HG02798 (cell line): Measurements from ENCODE around the gene KIRREL3.

Source experiments
- ATAC-seq: cut with Tn5 transposase; IDR thresholded peaks from one replicate; pipeline ENCODE4 v1.9.1; 2021; ENCODE audit warnings: mild to moderate bottlenecking; ENCODE audit not compliant: unreplicated experiment, poor library complexity

KIRREL3 gene

DNA sequence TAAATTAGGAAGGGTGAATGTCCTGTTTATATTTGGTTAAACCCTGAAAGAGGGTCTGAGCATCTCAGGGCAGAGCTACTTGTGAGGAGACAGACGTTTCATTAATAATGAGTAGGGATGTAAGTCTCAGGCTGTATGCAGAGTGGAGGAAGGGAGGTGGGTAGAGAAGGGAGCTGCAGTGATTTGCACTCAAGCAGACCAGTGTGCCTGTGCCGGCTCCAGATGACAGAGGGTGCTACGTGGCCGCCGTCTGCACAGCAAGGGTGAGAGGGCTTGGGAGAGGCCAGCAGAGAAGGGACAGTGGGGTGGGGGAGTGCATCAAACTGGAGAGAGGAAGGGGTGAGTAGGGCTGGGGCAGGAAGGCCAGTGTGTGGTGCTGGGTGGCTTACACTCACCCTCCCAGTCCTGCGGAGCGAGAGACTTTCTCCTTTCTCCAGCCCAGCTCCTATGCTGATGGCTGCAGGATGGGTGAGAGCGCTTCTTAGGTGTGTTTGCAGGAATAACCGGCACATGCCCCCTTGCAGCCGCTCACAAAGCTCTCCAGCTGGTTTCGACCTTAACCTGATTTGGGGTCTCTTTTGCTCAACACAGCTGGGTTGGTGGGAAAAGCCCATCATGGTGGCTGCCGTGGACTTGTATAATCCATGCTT is 514.5 kb downstream of the KIRREL3 start:
- ATAC-seq: no peak

DNA sequence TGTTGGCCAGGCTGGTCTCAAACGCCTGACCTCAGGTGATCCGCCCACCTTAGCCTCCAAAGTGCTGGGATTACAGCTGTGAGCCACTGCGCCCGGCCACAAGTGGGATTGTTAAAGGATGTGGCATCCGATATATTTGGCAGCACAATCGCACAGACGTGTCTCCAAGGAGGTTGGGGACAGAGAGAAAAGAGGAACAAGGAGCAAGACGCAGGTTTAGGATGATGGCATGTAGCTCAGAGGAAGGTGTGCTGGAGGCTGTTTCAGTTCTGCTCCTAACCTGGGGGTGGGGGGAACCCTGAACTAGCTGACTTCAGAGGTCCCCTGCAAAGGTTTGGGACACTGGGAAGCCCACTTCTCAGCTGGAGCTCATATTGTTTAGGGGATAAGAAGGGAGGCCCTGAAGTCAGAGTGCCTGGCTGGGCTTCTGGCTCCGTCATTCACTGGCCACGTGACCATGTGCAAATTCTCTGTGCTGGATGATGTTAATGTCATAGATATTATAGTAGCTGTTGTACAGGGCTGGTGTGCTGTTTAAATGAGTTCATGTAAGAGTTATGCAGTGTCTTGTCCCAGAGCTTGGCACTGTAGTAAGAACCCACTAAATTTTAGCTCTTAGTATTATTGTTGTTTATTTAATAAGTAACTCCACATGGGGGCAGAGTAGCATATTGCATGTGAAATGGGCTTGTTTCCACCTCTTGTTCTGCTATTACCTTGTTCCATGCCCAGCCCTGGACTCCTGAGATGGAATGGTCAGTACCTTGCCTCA is 515.4 kb downstream of the KIRREL3 start:
- ATAC-seq: peak; percentile 63

DNA sequence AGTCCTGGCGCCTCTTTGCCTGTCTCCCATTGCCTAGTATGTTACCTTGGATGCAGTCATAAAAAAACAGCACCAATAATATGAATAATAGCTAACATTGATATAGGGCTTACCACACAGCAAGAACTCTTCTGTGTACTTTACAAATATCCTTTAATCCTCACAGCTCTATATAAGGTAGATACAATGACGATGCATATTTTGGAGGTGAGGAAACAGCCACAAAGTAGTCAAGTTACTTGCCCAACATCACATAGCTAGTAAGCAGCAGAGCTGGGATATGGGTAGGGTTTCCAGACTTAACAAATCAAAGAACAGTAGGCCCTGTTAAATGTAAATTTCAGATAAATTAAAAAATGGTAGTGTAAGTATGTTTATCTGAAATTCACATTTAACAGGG is 516.3 kb downstream of the KIRREL3 start:
- no peak for ATAC-seq

DNA sequence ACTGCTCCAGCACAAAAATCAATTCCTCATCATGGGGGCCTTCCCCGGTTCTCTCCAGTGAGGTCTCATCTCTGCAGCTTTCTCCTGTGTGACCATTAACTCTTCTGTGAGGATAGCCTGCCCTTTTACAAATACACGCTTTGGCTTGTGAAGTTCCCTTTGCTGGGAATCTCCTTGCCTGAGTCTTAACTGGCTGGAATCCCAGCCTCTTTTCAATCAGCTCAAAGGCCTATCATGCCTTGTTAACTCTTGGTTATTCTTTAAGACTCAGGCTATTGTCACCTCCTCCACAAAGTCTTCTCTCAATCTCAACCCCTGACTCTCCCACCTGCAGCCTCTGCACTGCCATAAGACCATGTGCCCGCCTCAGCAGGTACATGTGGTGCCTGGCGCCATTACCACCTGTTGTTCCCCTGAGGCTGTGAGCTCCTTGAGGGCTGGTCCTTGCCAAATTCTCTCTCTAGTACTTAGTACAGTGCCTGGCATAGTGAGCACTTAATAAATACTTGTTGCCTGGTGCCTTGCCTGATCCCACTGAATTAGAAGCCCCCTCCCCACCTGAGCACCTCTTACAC is 516.9 kb downstream of the KIRREL3 start:
- no peak for ATAC-seq

DNA sequence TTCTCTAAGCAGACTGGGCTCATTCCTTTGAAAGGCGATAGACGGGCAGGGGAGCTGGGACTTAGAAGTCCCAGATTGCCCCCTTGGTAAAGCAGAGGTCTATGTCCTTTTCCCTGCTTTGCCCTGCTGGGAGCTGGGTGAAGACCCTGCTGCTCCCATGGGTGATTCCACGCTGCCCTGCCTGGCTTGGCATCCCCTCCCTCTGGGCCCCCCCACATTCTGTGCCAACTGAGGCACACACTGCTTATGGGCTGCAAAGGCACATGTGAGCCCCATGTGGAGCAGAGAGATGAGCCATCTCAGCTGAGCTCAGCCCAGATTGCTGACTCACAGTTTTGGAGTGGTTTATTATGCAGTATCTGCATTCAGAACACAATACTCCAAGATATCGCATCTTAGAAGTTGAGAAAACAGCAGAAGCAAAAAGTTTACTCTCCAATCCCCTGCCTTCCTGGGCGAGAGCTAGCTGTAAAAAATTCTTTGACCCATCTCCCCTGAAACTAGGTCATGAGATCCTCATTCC is 517.9 kb downstream of the KIRREL3 start:
- no peak for ATAC-seq

DNA sequence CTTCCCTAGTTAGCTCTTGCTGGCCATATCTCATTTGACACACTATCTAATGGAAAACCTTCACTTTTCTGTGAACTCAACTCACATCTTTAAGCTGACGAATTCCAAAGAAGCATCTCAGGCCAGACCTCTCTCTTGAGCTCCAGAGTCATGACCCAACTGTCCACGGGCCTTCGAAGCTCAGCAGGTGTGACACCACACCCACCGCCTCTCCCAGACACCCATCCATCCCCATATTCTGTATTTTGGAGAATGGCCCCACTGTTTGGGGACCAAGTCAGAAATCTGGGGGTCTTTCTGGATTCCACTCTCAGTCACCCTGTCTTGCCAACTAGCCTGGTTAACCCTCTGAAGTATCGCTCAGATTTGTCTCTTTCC is 519.3 kb downstream of the KIRREL3 start:
- ATAC-seq: no peak

DNA sequence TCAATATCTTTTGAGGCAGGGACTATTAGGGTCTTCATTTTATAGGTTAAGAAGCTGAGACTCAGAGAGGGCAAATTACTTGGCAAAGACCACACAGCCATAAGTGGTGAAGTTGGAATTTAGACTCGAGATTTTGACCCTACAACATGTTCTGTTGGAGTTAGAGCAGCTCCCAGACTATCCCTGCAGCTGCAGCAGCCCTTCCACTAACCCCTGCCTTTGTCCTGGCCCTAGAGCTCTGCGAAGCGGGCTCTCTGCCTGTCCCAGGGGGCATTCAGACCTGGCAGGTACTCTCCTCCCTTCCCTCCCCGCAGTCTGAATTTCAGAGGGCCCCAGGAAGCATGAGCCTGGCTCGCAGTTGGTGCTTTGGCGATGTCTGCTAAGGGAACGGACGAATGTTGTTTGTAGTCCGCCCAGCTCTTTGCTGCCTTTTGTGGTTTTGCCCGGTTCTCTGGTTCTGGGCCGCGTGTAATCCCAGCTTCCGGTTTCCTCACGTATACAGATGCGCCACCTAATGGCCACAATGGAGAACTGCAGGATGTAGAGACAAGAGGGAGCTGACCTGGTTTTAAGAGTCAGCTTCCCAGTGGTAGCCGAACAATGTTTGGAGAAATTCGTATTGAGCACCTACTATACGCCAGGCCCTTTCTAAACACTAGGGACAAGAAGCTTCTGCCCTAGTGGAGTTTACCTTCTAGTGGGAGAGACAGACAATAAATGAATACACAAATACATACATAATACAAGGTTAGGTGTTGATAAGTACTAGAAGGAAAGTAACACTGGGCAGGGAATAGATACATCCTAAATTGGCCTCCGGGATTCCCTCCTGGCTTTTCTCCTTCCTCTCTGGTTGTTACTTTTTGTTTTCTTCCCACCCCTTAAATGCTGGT is 519.9 kb downstream of the KIRREL3 start:
- ATAC-seq: peak; percentile 72

DNA sequence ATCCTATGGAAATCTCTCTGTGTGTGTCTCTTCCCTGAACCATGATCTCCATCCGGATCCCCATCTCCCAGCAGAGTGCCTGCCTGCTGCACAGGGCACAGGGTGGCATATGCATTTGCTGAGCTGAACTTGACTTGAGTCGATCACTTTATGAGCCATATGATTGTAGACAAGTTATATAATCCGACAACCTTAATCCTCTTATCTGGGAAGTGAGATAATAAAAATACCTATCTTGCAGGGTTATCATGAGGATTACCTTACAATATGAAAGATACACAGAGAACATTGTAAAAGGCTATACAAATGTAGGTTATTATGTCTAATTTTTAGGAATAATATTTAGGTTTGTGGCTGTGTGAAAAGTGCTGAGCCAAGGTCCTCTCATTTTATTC is 520.6 kb downstream of the KIRREL3 start:
- ATAC-seq: no peak

DNA sequence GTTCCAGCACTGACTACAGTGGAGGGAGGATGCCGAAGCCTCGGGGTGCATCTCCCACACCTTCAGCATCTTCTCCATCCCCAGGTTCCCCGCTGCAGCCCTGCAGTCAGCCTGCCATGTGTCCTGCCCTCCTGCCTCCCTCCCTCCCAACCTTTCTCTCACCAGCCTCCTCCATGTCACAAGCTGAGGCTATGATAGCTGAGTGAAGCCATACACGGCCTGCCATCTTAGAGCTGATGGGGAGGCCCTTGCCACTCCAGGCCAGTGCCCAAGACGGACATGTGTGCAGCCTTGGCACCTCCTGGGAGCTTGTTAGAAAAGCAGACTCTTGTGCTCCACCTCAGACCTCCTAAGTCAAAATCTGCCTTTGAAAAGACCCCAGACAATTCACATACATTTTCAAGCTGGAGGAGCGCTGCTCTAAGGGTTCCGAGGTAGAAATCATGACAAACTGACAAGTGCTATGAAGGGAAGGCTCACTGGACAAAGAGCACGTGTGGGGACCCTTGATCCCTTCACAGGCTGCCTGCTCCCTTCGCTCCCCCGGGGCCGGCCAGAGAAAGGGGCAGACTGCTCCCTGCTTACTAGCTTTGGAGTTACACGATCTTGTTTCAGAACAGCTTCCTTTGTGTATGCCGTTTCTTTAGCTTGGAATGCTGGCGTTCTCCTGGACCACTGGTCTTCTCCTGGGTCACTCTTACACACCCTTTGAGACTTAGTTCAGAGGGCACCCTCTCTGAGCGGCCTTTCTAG is 521.2 kb downstream of the KIRREL3 start:
- no peak for ATAC-seq

DNA sequence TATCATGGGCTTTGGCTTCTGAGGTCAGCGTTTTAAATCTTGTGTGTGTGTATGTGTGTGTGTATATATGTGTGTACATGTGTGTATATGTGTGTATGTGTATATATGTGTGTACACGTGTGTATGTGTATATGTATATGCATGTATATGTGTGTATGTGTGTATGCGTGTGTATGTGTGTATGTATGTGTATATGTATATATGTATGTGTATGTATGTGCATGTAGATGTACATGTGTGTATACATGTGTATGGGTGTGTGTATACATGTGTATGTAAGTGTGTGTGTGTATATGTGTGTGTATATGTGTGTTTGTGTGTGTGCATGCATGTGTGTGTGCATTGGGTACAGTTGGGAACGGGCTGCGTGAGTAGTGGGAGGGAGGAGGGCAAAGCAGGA is 522.1 kb downstream of the KIRREL3 start:
- ATAC-seq: no peak

DNA sequence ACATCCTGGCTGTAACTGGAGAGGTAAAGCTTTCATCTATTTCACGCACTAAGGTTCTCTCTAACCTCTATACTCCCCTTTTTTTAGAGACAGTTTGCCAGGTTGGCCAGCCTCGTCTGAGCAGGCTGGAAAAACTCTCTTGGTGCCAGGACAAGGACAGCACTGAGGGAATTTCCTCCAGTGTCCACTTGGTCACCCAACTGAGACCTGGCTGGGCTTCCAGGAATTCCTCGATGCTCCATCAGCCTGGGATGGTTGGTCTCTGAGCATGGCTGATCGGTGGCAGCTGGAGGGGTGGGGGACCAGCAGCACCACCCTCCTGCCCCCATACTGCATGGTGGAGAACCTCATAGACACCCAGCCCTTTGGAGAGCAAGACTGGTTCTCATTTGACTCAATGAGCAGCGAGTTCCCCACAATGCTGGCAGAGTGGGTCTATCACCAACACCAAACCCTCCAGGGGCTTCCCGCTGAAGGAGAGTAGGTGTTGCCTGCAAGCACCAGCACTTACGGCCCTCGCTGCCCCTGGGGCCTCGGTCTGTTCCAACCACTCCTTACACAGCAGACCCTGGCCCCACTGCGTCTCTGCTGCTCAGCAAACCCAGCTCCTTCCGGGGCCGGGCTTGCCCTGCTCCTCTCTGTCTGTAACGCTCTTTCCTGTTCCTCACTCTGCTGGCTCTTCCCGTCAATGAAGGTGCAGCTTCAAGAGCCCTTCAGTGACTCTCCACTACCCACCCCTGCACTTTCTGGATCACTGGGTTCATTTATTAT is 522.9 kb downstream of the KIRREL3 start:
- ATAC-seq: no peak

DNA sequence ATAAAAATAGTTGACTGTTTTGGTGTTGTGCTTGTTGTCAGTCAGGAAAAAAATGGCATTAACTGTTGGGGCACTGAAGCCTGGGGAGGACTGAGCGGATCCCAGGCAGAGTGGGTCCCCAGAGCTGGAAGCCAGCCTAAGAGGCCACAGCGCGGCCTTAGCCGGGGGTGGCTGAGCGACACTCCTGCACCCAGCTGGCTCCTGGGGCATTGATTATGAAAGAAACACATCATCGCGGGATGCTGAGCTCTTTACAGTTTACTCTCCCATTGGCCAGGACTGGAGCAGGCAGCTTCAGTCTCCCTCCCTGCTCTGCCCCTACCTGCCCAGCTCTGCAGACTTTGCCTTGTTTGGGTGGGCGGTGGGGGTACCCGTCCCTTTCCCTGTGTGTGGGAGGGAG is 523.6 kb downstream of the KIRREL3 start:
- ATAC-seq: no peak

DNA sequence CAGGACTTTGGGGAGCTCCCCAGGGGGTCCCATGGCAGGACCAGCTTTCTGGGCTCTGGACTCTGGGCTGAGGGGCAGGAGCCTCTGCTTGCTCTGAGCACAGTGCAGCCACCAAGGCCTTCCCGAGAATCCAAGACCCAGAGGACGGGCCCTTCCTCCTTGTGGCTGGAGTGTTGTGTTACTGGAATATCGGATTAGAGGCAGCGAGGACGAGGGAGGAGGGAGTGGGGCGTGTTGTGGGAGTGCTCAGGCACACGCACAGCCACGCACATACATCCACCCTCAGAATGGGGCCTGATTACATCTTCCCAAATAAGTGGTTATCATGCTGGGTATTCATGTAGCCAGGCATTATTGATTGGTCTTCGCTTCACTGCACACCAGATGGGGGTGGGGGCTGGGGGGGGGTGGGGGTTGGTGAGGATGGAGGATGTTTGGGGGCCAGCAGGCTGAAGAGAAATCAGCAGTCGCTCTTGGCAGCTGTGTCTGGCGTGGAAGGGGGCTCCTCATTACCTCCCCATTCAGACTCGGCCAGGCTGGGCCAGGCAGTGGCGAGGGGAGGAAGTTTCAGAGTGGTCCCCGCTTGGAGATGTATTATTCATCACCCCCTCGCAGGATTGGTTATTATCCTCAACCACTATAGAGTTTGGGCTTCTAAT is 524.2 kb downstream of the KIRREL3 start:
- ATAC-seq: no peak

DNA sequence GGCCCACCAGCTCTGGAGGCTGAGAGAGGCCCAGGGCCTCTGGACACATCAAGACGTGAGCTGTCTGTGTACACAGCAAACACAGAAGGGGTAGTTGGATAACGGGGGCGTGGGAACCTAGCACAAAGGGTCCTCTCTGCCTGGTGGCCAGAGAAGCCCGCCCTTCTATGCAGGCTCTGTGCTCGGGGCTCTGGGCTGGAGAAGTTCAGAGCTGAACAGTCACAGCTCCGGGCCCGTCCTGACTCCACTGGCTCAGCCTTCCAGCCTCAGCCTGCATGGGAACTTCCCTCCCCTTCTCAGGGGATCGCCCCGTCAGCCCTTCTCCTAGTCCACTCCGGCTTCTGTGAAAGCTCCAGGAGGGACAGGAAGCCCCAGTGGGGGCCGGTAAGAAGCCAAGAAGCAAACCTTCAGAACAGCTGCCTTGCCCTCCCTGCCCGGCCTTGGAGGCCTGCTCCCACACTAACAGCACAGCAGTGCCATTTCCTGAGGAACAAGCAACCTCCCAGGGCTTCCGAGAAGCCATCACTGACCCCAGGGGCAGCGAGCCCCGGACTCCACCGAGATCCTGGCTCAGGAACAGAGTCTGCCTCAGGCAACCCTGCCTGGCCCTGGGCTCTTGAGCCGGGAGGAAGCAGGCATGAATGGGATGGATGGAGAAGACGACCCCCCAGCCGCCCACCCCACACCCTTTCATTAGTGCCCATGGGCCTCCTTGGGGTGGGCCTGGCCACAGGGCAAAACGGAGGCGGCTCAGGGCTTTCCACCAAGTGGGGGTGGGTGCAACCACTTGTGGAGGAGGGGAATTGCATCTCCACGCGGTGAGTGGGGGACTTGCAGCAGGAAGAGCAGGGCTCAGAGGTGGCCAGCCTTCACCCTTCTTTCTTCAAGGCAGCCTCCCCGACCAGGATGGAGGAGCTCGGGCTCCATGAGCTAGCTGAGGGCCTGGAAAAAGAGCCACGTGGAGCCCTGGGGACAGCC is 525.3 kb downstream of the KIRREL3 start:
- no peak for ATAC-seq

DNA sequence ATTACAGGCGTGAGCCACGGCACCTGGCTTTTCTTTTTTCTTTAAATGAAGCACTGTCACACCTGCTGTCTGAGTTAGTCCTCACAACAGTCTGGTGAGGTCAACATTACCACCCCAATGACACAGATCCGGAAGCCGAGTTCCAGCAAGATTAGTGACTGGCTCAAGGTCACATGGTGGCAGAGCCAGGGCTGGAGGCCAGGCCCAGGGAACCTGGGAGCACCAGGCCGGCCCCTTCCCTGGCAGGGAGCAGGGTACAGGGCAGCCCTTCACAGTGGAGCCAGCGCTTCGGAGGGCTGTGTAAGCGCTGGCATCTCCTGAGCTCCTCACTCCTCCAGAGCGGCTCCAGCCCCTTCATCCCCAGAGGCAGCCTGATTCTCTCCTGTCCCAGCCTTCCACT is 526.4 kb downstream of the KIRREL3 start:
- ATAC-seq: no peak

DNA sequence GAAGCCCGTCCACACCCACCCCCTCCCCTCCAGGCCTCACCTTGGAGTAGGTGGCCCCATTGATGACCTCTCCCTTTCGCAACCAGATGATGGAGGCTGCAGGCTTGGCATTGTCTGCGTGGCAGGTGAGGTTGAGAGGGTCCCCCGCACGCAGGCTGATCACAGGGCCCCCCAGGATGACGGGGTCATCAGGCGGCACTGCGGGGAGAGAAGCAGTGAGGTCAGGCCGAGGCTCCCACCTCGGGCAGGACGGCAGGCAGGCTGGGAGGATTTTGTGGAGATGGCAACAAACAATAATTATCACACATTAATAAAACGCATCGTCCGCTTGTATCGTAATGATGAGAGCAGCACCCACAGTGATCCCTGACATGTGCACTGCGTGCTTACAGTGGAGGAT is 527.3 kb downstream of the KIRREL3 start:
- ATAC-seq: no peak

DNA sequence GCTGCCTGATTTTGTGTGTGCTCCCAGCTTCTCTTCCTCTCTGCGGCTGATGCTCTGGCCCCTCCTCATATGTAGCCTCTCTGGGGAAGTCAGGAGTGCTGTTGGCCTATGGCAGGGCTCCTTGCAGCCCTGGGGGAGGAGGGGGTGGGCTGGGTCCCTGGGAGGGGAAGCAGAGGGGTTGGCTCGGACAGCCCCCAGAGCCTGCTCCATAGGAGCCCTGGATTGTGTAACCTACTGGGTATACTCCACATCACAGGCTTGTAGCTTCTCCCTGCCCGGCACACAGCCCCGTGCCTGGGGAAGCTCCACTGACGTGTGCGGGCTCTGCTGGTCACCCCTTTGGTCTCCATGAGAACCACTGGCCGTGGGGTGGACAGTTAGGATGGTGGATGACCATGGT is 531.3 kb downstream of the KIRREL3 start:
- no peak for ATAC-seq
